ENCODE results near the gene DYNC2LI1. TPM values are rescaled to one million over a fixed set of nuclear protein-coding genes. Genes with fewer than 3 reads are reported as not detected.

Gene DYNC2LI1
- total and polyA plus RNA-seq, 2 of the 8 experiments (the other 6 are each of a cell fraction or from before 2014, with no cell fraction given), result 3.9 to 7.6 TPM

DNA sequence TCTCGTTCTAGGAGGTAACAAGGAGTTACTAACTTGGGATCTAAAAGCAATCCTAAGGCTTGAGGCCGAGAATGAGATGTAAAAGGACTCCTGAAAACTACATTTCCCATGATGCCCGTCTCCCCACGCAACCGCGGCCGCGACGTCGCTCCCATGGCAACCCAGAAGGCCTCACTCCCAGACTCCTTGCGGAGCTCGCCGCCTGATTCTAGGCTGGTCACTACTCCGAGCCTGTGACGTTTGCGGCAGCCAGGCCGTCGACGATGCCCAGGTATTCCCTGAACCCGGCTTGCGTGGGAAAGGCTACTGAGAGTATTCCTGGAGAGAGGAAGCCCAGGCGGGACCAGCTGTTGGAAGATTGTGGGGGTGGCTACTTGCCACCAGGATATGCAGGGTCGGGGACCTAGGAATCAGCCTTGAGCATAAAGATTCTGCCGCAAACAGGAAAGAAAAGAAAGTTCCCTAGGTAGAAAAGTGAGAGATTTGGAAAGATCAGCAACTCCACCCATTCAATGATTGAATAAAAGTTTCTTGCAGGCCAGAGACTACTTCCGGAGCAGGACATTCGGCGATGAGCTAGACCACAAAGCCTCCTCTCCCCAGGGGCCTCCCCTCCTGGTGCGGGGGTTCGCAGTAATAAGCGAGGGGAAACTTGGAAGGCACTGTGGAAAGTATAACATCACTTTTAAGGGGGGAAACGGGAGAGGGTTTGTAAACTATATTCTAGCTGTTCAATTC is at the start of gene DYNC2LI1 (continued):
- TF ChIP-seq CHD1 (IDR thresholded peaks at IDR 0.05; ENCODE audit: low read depth, low read length) (no peak), JUND (IDR thresholded peaks at IDR 0.05; ENCODE audit: low read length) (no peak), EGR1 (IDR thresholded peaks at IDR 0.05; ENCODE audit: borderline replicate concordance, low read depth, low read length) (no peak), ZNF274 (IDR thresholded peaks at IDR 0.05; ENCODE audit: borderline replicate concordance, extremely low read depth, low read length) (no peak), POLR2AphosphoS5 (IDR thresholded peaks at IDR 0.05; ENCODE audit: low read depth, low read length) (peak; percentile 65), KDM1A (IDR thresholded peaks at IDR 0.05; ENCODE audit: borderline replicate concordance, low read length) (no peak), CHD2 (IDR thresholded peaks at IDR 0.05; ENCODE audit: low read length) (0 out of 2 replicates have a peak, but pooled peaks have one; percentile 36), SIN3A (conservative IDR thresholded peaks at IDR 0.05 in 1 of 2, IDR thresholded peaks at IDR 0.05 in 1 of 2; ENCODE audit: low read depth in 1 of 2, low read length in 2 of 2) (peak; percentile 37 to 98; a peak in 2 of 4 replicates), RBBP5 (IDR thresholded peaks at IDR 0.05; ENCODE audit: borderline replicate concordance, low read depth, low read length) (no peak), RAD21 (IDR thresholded peaks at IDR 0.05 in 1 of 2, conservative IDR thresholded peaks at IDR 0.05 in 1 of 2; ENCODE audit: low read depth in 2 of 2, low read length in 2 of 2) (0 out of 4 replicates have a peak, but pooled peaks of 1 of the 2 experiments have one; percentile 0), SIRT6 (IDR thresholded peaks at IDR 0.05; ENCODE audit: low read length) (no peak), POLR2A (IDR thresholded peaks at IDR 0.05; ENCODE audit: control extremely low read depth in 1 of 2, low read depth in 2 of 2, low read length in 2 of 2) (peak in 1 of 2 experiments; percentile 63; a peak in 1 of 3 replicates), HDAC2 (IDR thresholded peaks at IDR 0.05; ENCODE audit: borderline replicate concordance in 1 of 2, low read depth in 2 of 2, low read length in 2 of 2) (0 out of 4 replicates have a peak, but pooled peaks of 1 of the 2 experiments have one; percentile 16), NRF1 (IDR thresholded peaks at IDR 0.05; ENCODE audit: low read depth, low read length) (no peak), FOSL1 (IDR thresholded peaks at IDR 0.05; ENCODE audit: insufficient read depth, low read depth, low read length) (no peak), BACH1 (IDR thresholded peaks at IDR 0.05; ENCODE audit: low read length) (no peak), JUN (IDR thresholded peaks at IDR 0.05; ENCODE audit: low read depth, low read length) (no peak), EP300 (IDR thresholded peaks at IDR 0.05; ENCODE audit: borderline replicate concordance in 1 of 2, low read depth in 2 of 2, low read length in 2 of 2) (no peak), BCL11A (IDR thresholded peaks at IDR 0.05; ENCODE audit: low read depth in 2 of 2, low read length in 2 of 2) (no peak), CEBPB (IDR thresholded peaks at IDR 0.05; ENCODE audit: low read depth, low read length) (no peak; the same call in none of the 2 replicates), HDAC6 (IDR thresholded peaks at IDR 0.05; ENCODE audit: low read depth, low read length) (no peak)
- TF ChIP-seq, protein P1, sequence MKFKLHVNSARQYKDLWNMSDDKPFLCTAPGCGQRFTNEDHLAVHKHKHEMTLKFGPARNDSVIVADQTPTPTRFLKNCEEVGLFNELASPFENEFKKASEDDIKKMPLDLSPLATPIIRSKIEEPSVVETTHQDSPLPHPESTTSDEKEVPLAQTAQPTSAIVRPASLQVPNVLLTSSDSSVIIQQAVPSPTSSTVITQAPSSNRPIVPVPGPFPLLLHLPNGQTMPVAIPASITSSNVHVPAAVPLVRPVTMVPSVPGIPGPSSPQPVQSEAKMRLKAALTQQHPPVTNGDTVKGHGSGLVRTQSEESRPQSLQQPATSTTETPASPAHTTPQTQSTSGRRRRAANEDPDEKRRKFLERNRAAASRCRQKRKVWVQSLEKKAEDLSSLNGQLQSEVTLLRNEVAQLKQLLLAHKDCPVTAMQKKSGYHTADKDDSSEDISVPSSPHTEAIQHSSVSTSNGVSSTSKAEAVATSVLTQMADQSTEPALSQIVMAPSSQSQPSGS (IDR thresholded peaks at IDR 0.05; ENCODE audit: low read length), result no peak
